Left ventricle myocardium superior (tissue), 1 donor: ENCODE measurements around the gene LCN6. TPM values are rescaled to one million over a fixed set of nuclear protein-coding genes. Genes with fewer than 3 reads are reported as not detected.
"Not testable (repeated sequence)": the region's sequence is repeated elsewhere in the genome, so short reads cannot be mapped to it uniquely, and the experiment has no call there.

Source experiments
- ATAC-seq: fragments of 200-7000 bp; cut with Tn5 transposase; one replicate; pipeline ENCODE4 v1.9.1; 2020; ENCODE audit warnings: mild to moderate bottlenecking, moderate library complexity
- DNase-seq: peaks from one replicate; pipeline ENCODE4 v3.0.0-alpha.2; 2020
- intact Hi-C: fragments of 100-400 bp; cut with micrococcal nuclease; formaldehyde crosslinking; loops from one replicate; pipeline ENCODE4 v1.11.0; 2022
- total RNA-seq: library from RNA; stranded (reverse); fragmentation: NEBNext Ultra II Directional; extraction: Animal tissue kit (Norgen Biotek cat#: 25700); gene quantifications from one replicate; pipeline ENCODE4 v1.2.1, GENCODE V29; 2021
- donor health status: DM: no; HTN: yes; CAD: no; lungs with severe emphysema.

Gene LCN6
- total RNA-seq, 1 donor from 2014 or later: 17.4 TPM

GRCh38 chr9:136785565-136786355 lies 37.4 kb upstream of the LCN6 start:
- ATAC-seq, DNase-seq, intact Hi-C loops: not testable (repeated sequence)

- ATAC-seq (no peak), DNase-seq (no peak)
- intact Hi-C loops: no loop called here
Observed at GRCh38 chr9:136784997-136785361, 36.7 kb upstream of the LCN6 start.

GRCh38 chr9:136784249-136784996 lies 36.1 kb upstream of the LCN6 start:
- DNase-seq (no peak), ATAC-seq (no peak)
- intact Hi-C loops: no loop called here

GRCh38 chr9:136782452-136782851 lies 34.1 kb upstream of the LCN6 start:
- intact Hi-C loops: no loop called here
- ATAC-seq (no peak), DNase-seq (no peak)

GRCh38 chr9:136779808-136780207 lies 31.5 kb upstream of the LCN6 start:
- DNase-seq (no peak), ATAC-seq (no peak)
- intact Hi-C loops: no loop called here

GRCh38 chr9:136777359-136777758 lies 29.0 kb upstream of the LCN6 start:
- no peak for DNase-seq
- ATAC-seq: no peak
- intact Hi-C loops: no loop called here

- intact Hi-C loops: no loop called here
- DNase-seq (no peak), ATAC-seq (no peak)
Observed at GRCh38 chr9:136776947-136777346, 28.6 kb upstream of the LCN6 start.

- intact Hi-C loops: no loop called here
Observed at GRCh38 chr9:136775191-136775590, 26.9 kb upstream of the LCN6 start.

GRCh38 chr9:136774416-136775045 lies 26.2 kb upstream of the LCN6 start:
- DNase-seq: no peak
- intact Hi-C loops: no loop called here
- ATAC-seq: no peak

More at GRCh38 chr9:136775191-136775590, 26.9 kb upstream of the LCN6 start:
- ATAC-seq: no peak
- DNase-seq: no peak

GRCh38 chr9:136773386-136774044 lies 25.2 kb upstream of the LCN6 start:
- ATAC-seq (peak; percentile 48), DNase-seq (no peak)
- intact Hi-C loops: no loop called here

GRCh38 chr9:136771907-136772415 lies 23.6 kb upstream of the LCN6 start:
- intact Hi-C loops: no loop called here
- no peak for DNase-seq
- ATAC-seq: no peak

- intact Hi-C loops: no loop called here
- ATAC-seq: no peak
Observed at GRCh38 chr9:136769710-136770191, 21.4 kb upstream of the LCN6 start.

GRCh38 chr9:136766410-136767120 lies 18.2 kb upstream of the LCN6 start:
- DNase-seq: peak; percentile 71
- ATAC-seq, intact Hi-C loops: not testable (repeated sequence)

More at GRCh38 chr9:136769710-136770191, 21.4 kb upstream of the LCN6 start:
- DNase-seq: no peak

- intact Hi-C loops, ATAC-seq, DNase-seq: not testable (repeated sequence)
Observed at GRCh38 chr9:136765745-136766409, 17.6 kb upstream of the LCN6 start.

GRCh38 chr9:136765041-136765440 lies 16.7 kb upstream of the LCN6 start:
- DNase-seq (no peak), ATAC-seq (peak; percentile 58)
- intact Hi-C loops: no loop called here

GRCh38 chr9:136764301-136764891 lies 16.1 kb upstream of the LCN6 start, which contains the start of gene LCN15:
Gene LCN15 (minus strand): TSS chr9:136764518. CDS start chr9:136764488, 30 bp downstream.
- ATAC-seq (peak; percentile 4), DNase-seq (no peak)
- intact Hi-C loops: no loop called here

- no peak for DNase-seq
- no peak for ATAC-seq
- intact Hi-C loops: no loop called here
Observed at GRCh38 chr9:136763649-136764035, 15.3 kb upstream of the LCN6 start.
